Sigmoid colon (tissue), 3 donors: Measurements from ENCODE around the gene RNF166.

Source experiments
- CTCF ChIP-seq, 4 experiments: fragments of 450-650 bp in 3 of 4; fragments of 200-600 bp in 1 of 4; IDR thresholded peaks; one replicate each; pipeline ENCODE4 v1.5.1; 2016 to 2019; ENCODE audit warnings: antibody characterized with exemption in 4 of 4, mild to moderate bottlenecking in 3 of 4, moderate library complexity in 2 of 4
- POLR2A ChIP-seq, 2 donors: fragments of 450-650 bp; IDR thresholded peaks; one replicate each; pipeline ENCODE4 v1.6.1; 2016; ENCODE audit warnings: antibody characterized with exemption in 2 of 2, mild to moderate bottlenecking in 2 of 2, moderate library complexity in 2 of 2

- no peak for TF ChIP-seq POLR2A (IDR thresholded peaks at IDR 0.05)
- no peak for TF ChIP-seq CTCF (IDR thresholded peaks at IDR 0.05)
These were observed 6.3 kb upstream of the RNF166 start for GRCh38 chr16:88712362-88712979.
